Omental fat pad (tissue), 4 donors: ENCODE results near the gene RRP36. TPM values are rescaled to one million over a fixed set of nuclear protein-coding genes. Genes with fewer than 3 reads are reported as not detected.

Source experiments
- ATAC-seq: fragments of 150-250 bp; one replicate; pipeline ENCODE4 v1.9.1; 2016; ENCODE audit warnings: mild to moderate bottlenecking, moderate library complexity; ENCODE audit not compliant: low FRiP score
- DNase-seq: peaks from one replicate; pipeline ENCODE4 v3.0.0-alpha.2; 2019; ENCODE audit warnings: low spot score
- total RNA-seq, 4 donors: library from RNA; depleted of rRNA; stranded (reverse); fragments of >200 nt; gene quantifications; one replicate each; pipeline ENCODE4 v1.1.0, GENCODE V29; 2016
- TF ChIP-seq, protein P1 (sequence below), 3 donors: fragments of 450-650 bp; IDR thresholded peaks; one replicate each; pipeline ENCODE4 v1.5.1; 2016 to 2017; ENCODE audit warnings: antibody characterized with exemption in 3 of 3, mild to moderate bottlenecking in 3 of 3, moderate library complexity in 2 of 3

Gene RRP36
- total RNA-seq, 4 donors from 2014 or later, result 44.1 to 54.2 (median 48.7) TPM

DNA sequence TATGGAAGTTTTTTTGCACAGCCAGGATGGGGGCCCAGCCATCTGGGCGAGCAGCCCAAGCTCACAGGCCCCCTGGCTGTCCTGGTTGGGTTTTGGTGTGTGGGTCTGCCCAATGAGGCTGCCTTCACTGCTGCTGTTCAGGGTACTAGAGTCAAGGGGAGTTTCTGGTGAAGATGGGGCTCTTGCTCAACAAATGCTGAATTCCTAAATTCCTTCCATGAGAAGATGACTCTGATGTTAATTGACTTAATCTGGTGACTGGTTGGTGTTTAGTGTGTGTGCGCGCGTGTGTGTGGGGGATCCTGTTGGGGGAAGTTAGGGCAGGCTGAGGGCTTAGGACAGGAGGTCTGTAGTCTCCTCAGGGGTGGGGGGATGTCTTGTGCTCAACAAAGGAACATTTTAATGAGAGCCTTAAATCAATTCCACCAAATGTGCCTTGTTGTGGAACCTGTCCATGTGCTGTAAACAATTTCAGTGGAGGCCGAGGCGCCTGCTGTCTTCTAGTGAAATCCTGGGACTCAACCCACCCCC, 56.6 kb downstream of the RRP36 start:
- DNase-seq, result no peak

DNA sequence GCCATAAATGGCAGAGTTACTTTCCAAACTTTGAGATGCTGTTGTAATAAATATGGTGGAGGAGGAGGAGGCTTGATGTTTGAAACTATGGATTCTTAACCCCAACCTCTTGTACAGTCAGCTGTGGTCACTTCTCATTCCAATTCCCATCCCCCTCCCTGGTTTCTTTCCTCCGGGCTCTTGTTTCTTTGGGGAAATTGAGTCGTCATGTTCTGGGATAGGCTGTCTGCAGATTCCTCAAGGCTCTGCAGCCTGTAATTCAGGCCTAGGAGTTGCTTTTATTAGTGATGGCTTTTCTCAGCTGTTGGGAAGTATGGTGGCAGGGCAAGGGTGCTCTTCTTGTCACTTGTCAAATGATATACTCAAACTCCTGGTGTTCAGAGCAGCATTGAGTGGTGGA, 57.3 kb downstream of the RRP36 start:
- TF ChIP-seq, protein P1, sequence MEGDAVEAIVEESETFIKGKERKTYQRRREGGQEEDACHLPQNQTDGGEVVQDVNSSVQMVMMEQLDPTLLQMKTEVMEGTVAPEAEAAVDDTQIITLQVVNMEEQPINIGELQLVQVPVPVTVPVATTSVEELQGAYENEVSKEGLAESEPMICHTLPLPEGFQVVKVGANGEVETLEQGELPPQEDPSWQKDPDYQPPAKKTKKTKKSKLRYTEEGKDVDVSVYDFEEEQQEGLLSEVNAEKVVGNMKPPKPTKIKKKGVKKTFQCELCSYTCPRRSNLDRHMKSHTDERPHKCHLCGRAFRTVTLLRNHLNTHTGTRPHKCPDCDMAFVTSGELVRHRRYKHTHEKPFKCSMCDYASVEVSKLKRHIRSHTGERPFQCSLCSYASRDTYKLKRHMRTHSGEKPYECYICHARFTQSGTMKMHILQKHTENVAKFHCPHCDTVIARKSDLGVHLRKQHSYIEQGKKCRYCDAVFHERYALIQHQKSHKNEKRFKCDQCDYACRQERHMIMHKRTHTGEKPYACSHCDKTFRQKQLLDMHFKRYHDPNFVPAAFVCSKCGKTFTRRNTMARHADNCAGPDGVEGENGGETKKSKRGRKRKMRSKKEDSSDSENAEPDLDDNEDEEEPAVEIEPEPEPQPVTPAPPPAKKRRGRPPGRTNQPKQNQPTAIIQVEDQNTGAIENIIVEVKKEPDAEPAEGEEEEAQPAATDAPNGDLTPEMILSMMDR (IDR thresholded peaks at IDR 0.05), result no peak
- DNase-seq (no peak), ATAC-seq (no peak)

More for the DNA sequence above, 56.6 kb downstream of the RRP36 start:
- no peak for ATAC-seq
- TF ChIP-seq, protein P1 (IDR thresholded peaks at IDR 0.05), result no peak

Other genes starting within 250 kb of the RRP36 start
- gene BICRAL, start 239.6 kb upstream of the RRP36 start, total RNA-seq, result 10 to 100 TPM in 3 of 4 donors, 1 to 10 TPM in 1; 7.6 to 18.8 (median 12.9) TPM
- gene RPL7L1, start 142.0 kb upstream of the RRP36 start, total RNA-seq, result 100 to 1,000 TPM in 2 of 4 donors, 10 to 100 TPM in 2; 93.0 to 138 (median 105) TPM
- under 1 TPM in 1 of 4 donors, not detected in 3; 0.72 TPM for gene PTCRA, start 105.6 kb upstream of the RRP36 start, total RNA-seq
- gene CNPY3, start 92.1 kb upstream of the RRP36 start, total RNA-seq, result 10 to 100 TPM; 28.4 to 43.7 (median 32.6) TPM
- gene GNMT, start 60.9 kb upstream of the RRP36 start, total RNA-seq, result 1 to 10 TPM in 2 of 4 donors, under 1 TPM in 1, not detected in 1; 0.84 to 1.1 (median 1.0) TPM
- gene PEX6, start 42.4 kb upstream of the RRP36 start, total RNA-seq, result 10 to 100 TPM in 3 of 4 donors, 1 to 10 TPM in 1; 5.0 to 22.1 (median 12.8) TPM
- 10 to 100 TPM; 18.0 to 41.5 (median 37.4) TPM for gene PPP2R5D, start 37.1 kb upstream of the RRP36 start, total RNA-seq
- 10 to 100 TPM; 39.6 to 67.8 (median 45.5) TPM for gene MEA1, start 7.7 kb upstream of the RRP36 start, total RNA-seq
- gene KLHDC3, start 7.4 kb upstream of the RRP36 start, total RNA-seq, result 100 to 1,000 TPM in 1 of 4 donors, 10 to 100 TPM in 3; 58.0 to 106 (median 95.0) TPM
- 10 to 100 TPM; 10.1 to 17.3 (median 14.3) TPM for gene CUL7, start 32.2 kb downstream of the RRP36 start, total RNA-seq
- 10 to 100 TPM; 10.7 to 32.2 (median 19.3) TPM for gene MRPL2, start 37.8 kb downstream of the RRP36 start, total RNA-seq
- 10 to 100 TPM; 15.2 to 21.1 (median 16.5) TPM for gene KLC4, start 38.0 kb downstream of the RRP36 start, total RNA-seq
- gene PTK7, start 54.7 kb downstream of the RRP36 start, total RNA-seq, result 10 to 100 TPM; 11.5 to 38.9 (median 13.8) TPM
- 10 to 100 TPM; 21.5 to 37.8 (median 24.4) TPM for gene SRF, start 149.6 kb downstream of the RRP36 start, total RNA-seq
- 10 to 100 TPM; 24.6 to 41.6 (median 28.7) TPM for gene CUL9, start 160.6 kb downstream of the RRP36 start, total RNA-seq
- 10 to 100 TPM; 57.0 to 88.1 (median 74.7) TPM for gene DNPH1, start 207.9 kb downstream of the RRP36 start, total RNA-seq
- gene TTBK1, start 221.9 kb downstream of the RRP36 start, total RNA-seq, result not detected